HepG2 (cell line): ENCODE results near the gene TJP2. TPM values are rescaled to one million over a fixed set of nuclear protein-coding genes. Genes with fewer than 3 reads are reported as not detected.
A peak's percentile ranks its signal among the peaks of the same experiment; 100 is the strongest.

Source experiments
- CENPT ChIP-seq: sonication (generic); formaldehyde crosslinking; IDR thresholded peaks from 2 replicates; pipeline ENCODE4 v1.8.0; 2022; ENCODE audit warnings: low read depth, mild to moderate bottlenecking, moderate library complexity, missing genetic modification reagents
- CHCHD3 ChIP-seq: sonication (generic); formaldehyde crosslinking; IDR thresholded peaks from 2 replicates; pipeline ENCODE4 v1.8.0; 2022; ENCODE audit warnings: mild to moderate bottlenecking, missing genetic modification reagents, moderate library complexity
- ETV5 ChIP-seq: IDR thresholded peaks from 2 replicates; pipeline ENCODE4 v1.6.1; 2018; ENCODE audit warnings: missing biosample characterization, missing genetic modification reagents, inconsistent platforms, borderline replicate concordance
- MEIS1 ChIP-seq: sonication (generic); formaldehyde crosslinking; IDR thresholded peaks from 2 replicates; pipeline ENCODE4 v1.9.0; 2021; ENCODE audit warnings: mild to moderate bottlenecking, missing genetic modification reagents, moderate library complexity, borderline replicate concordance
- NCOR1 ChIP-seq: fragments of 200-600 bp; sonication (generic); IDR thresholded peaks from 2 replicates; pipeline ENCODE4 v1.7.0; 2017; ENCODE audit warnings: antibody characterized with exemption, low read length, borderline replicate concordance
- REL ChIP-seq: sonication (generic); formaldehyde crosslinking; conservative IDR thresholded peaks from 2 replicates; pipeline ENCODE4 v1.8.0; 2022; ENCODE audit warnings: mild to moderate bottlenecking, missing genetic modification reagents, moderate library complexity
- REXO4 ChIP-seq: sonication (generic); formaldehyde crosslinking; IDR thresholded peaks from 2 replicates; pipeline ENCODE4 v1.8.0; 2022; ENCODE audit warnings: missing genetic modification reagents, mild to moderate bottlenecking, borderline replicate concordance
- RFXAP ChIP-seq: sonication (generic); formaldehyde crosslinking; IDR thresholded peaks from 2 replicates; pipeline ENCODE4 v1.4.0; 2020; ENCODE audit warnings: missing genetic modification reagents, borderline replicate concordance
- SRSF1 ChIP-seq: fragments of 200-400 bp; formaldehyde crosslinking; optimal IDR thresholded peaks from 2 replicates; pipeline ENCODE3; 2017; ENCODE audit warnings: mild to moderate bottlenecking, low read depth, low read length, moderate library complexity
- TCF7 ChIP-seq: sonication (generic); IDR thresholded peaks from 2 replicates; pipeline ENCODE4 v1.6.1; 2016; ENCODE audit warnings: antibody characterized with exemption, low read depth
- ZBTB7B ChIP-seq: sonication (generic); formaldehyde crosslinking; IDR thresholded peaks from 2 replicates; pipeline ENCODE4 v1.4.0; 2020; ENCODE audit warnings: missing genetic modification reagents
- ZC3H13 ChIP-seq: sonication (generic); formaldehyde crosslinking; IDR thresholded peaks from 2 replicates; pipeline ENCODE4 v1.8.1; 2023; ENCODE audit warnings: mild to moderate bottlenecking, missing genetic modification reagents, moderate library complexity
- ZNF143 ChIP-seq: sonication (generic); formaldehyde crosslinking; IDR thresholded peaks from 2 replicates; pipeline ENCODE4 v1.4.0; 2020; ENCODE audit warnings: missing genetic modification reagents
- ZNF251 ChIP-seq: sonication (generic); formaldehyde crosslinking; IDR thresholded peaks from 2 replicates; pipeline ENCODE4 v1.9.0; 2021; ENCODE audit warnings: mild to moderate bottlenecking, missing genetic modification reagents
- ZNF3 ChIP-seq: IDR thresholded peaks from 2 replicates; pipeline ENCODE4 v1.7.0; 2017; ENCODE audit warnings: inconsistent platforms
- ZNF577 ChIP-seq: sonication (generic); formaldehyde crosslinking; IDR thresholded peaks from 2 replicates; pipeline ENCODE4 v1.4.0; 2020; ENCODE audit warnings: mild to moderate bottlenecking, low read depth, missing genetic modification reagents, borderline replicate concordance
- ZNF761 ChIP-seq: sonication (generic); formaldehyde crosslinking; conservative IDR thresholded peaks from 2 replicates; pipeline ENCODE4 v1.4.0; 2020; ENCODE audit warnings: mild to moderate bottlenecking, missing genetic modification reagents
- polyA plus RNA-seq, 8 experiments: library from polyadenylated mRNA; depleted of rRNA in 3 of 8; stranded (reverse) in 7 of 8; unstranded in 1 of 8; fragments of >200 nt; fragmentation: Illumina TruSeq in 4 of 8; extraction: Trizol in 4 of 8; gene quantifications; 2 replicates each; pipeline versions ENCODE4 v1.2.1 to v1.2.3, GENCODE V29; 2011 to 2016; ENCODE audit warnings: low read depth in 4 of 8, missing spikeins in 1 of 8, mixed read lengths in 1 of 8; ENCODE audit not compliant: insufficient read depth in 1 of 8
- total RNA-seq, 5 experiments: library from RNA; depleted of rRNA; stranded (reverse); fragments of >200 nt; fragmentation: Illumina TruSeq; extraction: Trizol; gene quantifications; 2 replicates each; pipeline ENCODE4 v1.2.3, GENCODE V29; 2016; ENCODE audit warnings: low read depth in 1 of 5
- TF ChIP-seq, protein P1 (sequence below): IDR thresholded peaks from 2 replicates; pipeline ENCODE4 v1.6.1; 2016; ENCODE audit warnings: low read depth, control low read depth
- TF ChIP-seq, protein P2 (sequence below): sonication (generic); formaldehyde crosslinking; IDR thresholded peaks from 2 replicates; pipeline ENCODE4 v1.4.0; 2020; ENCODE audit warnings: missing genetic modification reagents
- TF ChIP-seq, protein P3 (sequence below): sonication (generic); formaldehyde crosslinking; IDR thresholded peaks from 2 replicates; pipeline ENCODE4 v1.5.0; 2020; ENCODE audit warnings: mild to moderate bottlenecking, missing genetic modification reagents
- TF ChIP-seq, protein P4 (sequence below), 2 experiments: IDR thresholded peaks; 2 replicates each; pipeline ENCODE4 v1.6.1; 2011 to 2012; ENCODE audit warnings: low read length in 2 of 2, borderline replicate concordance in 1 of 2, low read depth in 1 of 2, mild to moderate bottlenecking in 1 of 2, moderate library complexity in 1 of 2

The TJP2 gene
- total and polyA plus RNA-seq, 2 of the 13 experiments (the other 11 are each of a cell fraction or from before 2014, with no cell fraction given): 109 to 110 TPM

DNA sequence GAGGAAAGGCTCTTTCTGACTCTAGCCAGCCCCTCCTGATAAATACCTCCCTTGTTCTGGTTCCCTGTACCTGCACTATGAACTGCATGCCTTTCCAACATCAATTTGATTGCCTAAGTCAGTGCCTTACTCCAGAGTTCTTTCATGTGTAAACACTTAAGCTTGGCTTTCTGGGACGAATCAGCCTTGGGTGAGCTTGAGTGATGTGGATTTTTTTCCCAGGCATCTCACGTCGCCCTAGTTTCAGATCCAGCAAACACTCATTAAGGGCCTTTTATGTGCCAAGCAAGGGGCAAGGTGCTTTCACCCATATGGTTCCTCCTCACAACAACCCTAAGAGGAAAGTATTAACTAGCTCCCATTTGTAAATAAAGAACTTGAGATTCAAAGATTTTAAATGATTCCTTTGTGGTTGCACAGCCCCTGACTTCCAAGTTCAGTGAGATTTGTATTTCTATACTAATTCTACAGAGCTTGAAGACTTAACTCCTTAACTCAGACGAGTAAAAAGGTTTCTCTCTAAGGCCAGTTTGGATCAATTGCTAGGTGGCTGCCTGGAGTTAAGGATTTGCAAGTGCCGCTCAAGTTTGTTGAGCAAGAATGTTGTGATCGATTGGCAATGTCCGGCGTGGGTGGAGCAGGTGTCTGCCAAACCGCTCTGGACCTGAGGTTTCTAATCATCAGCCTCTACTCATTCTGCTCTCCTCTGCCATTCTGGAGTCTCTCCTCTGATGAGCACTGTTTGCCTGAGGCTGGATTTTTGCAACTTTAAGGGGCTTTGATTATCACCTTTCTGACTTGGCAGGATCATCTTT lies 20.2 kb upstream of the TJP2 start (continued):
- TF ChIP-seq, protein P1, sequence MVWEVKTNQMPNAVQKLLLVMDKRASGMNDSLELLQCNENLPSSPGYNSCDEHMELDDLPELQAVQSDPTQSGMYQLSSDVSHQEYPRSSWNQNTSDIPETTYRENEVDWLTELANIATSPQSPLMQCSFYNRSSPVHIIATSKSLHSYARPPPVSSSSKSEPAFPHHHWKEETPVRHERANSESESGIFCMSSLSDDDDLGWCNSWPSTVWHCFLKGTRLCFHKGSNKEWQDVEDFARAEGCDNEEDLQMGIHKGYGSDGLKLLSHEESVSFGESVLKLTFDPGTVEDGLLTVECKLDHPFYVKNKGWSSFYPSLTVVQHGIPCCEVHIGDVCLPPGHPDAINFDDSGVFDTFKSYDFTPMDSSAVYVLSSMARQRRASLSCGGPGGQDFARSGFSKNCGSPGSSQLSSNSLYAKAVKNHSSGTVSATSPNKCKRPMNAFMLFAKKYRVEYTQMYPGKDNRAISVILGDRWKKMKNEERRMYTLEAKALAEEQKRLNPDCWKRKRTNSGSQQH (CRISPR knock-in tag): no peak
- TF ChIP-seq ZC3H13 (CRISPR knock-in tag) (no peak), REXO4 (CRISPR knock-in tag) (no peak), NCOR1 (peak; percentile 40; the same call in 1 of the 2 replicates), ZNF3 (peak; percentile 38; the same call in 1 of the 2 replicates), CHCHD3 (CRISPR knock-in tag) (no peak), MEIS1 (CRISPR knock-in tag) (no peak), ZNF143 (CRISPR knock-in tag) (no peak; the same call in 1 of the 2 replicates), SRSF1 (no peak), ZNF761 (CRISPR knock-in tag) (peak; percentile 63; the same call in 1 of the 2 replicates), RFXAP (CRISPR knock-in tag) (0 out of 2 replicates have a peak, but pooled peaks have one; percentile 34), CENPT (no peak), REL (no peak), TCF7 (peak; percentile 47), ZNF577 (CRISPR knock-in tag) (no peak), ZBTB7B (CRISPR knock-in tag) (0 out of 2 replicates have a peak, but pooled peaks have one; percentile 29), ZNF251 (CRISPR knock-in tag) (no peak), ETV5 (CRISPR knock-in tag) (peak; percentile 84)
- TF ChIP-seq, protein P2, sequence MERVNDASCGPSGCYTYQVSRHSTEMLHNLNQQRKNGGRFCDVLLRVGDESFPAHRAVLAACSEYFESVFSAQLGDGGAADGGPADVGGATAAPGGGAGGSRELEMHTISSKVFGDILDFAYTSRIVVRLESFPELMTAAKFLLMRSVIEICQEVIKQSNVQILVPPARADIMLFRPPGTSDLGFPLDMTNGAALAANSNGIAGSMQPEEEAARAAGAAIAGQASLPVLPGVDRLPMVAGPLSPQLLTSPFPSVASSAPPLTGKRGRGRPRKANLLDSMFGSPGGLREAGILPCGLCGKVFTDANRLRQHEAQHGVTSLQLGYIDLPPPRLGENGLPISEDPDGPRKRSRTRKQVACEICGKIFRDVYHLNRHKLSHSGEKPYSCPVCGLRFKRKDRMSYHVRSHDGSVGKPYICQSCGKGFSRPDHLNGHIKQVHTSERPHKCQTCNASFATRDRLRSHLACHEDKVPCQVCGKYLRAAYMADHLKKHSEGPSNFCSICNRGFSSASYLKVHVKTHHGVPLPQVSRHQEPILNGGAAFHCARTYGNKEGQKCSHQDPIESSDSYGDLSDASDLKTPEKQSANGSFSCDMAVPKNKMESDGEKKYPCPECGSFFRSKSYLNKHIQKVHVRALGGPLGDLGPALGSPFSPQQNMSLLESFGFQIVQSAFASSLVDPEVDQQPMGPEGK: peak; percentile 74
- TF ChIP-seq, protein P3, sequence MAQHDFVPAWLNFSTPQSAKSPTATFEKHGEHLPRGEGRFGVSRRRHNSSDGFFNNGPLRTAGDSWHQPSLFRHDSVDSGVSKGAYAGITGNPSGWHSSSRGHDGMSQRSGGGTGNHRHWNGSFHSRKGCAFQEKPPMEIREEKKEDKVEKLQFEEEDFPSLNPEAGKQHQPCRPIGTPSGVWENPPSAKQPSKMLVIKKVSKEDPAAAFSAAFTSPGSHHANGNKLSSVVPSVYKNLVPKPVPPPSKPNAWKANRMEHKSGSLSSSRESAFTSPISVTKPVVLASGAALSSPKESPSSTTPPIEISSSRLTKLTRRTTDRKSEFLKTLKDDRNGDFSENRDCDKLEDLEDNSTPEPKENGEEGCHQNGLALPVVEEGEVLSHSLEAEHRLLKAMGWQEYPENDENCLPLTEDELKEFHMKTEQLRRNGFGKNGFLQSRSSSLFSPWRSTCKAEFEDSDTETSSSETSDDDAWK (CRISPR knock-in tag): no peak
- TF ChIP-seq, protein P4, sequence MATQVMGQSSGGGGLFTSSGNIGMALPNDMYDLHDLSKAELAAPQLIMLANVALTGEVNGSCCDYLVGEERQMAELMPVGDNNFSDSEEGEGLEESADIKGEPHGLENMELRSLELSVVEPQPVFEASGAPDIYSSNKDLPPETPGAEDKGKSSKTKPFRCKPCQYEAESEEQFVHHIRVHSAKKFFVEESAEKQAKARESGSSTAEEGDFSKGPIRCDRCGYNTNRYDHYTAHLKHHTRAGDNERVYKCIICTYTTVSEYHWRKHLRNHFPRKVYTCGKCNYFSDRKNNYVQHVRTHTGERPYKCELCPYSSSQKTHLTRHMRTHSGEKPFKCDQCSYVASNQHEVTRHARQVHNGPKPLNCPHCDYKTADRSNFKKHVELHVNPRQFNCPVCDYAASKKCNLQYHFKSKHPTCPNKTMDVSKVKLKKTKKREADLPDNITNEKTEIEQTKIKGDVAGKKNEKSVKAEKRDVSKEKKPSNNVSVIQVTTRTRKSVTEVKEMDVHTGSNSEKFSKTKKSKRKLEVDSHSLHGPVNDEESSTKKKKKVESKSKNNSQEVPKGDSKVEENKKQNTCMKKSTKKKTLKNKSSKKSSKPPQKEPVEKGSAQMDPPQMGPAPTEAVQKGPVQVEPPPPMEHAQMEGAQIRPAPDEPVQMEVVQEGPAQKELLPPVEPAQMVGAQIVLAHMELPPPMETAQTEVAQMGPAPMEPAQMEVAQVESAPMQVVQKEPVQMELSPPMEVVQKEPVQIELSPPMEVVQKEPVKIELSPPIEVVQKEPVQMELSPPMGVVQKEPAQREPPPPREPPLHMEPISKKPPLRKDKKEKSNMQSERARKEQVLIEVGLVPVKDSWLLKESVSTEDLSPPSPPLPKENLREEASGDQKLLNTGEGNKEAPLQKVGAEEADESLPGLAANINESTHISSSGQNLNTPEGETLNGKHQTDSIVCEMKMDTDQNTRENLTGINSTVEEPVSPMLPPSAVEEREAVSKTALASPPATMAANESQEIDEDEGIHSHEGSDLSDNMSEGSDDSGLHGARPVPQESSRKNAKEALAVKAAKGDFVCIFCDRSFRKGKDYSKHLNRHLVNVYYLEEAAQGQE (IDR thresholded peaks at IDR 0.05; ENCODE audit: borderline replicate concordance in 1 of 2, low read depth in 1 of 2, low read length in 2 of 2): no peak
